ENCODE measurements around the gene VASH1. TPM values are rescaled to one million over a fixed set of nuclear protein-coding genes. Genes with fewer than 3 reads are reported as not detected.

The VASH1 gene
- total RNA-seq, 1 experiment from 2014 or later = 1.0 TPM

DNA sequence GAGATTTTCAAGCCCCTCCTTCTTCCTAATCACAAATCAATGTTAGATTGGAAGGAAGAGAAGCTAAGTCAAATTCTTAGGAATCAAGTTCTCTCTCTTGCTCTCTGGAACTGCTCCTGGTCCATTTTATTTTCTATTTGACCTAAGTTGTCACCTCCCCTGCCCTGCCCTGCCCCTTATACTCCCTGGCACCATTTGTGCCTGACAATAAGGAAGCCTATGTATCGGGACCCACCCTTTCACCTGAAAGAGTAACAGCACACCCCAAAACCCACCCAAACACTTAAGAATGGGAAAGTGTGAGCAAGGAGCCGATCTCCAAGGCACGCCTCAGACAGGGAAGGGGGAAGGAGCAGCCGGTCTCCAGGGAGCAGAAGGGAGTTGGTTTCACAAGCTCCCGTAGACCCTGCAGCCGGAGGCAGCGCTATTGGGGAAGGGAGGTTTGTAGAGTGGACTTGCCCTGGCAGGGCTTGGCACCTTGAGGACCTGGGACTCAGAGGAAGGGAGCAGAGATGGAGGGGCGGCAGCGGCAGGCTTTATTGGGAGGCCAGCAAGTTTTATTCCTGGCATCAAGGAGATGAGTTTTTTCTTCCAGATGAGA is 66.5 kb downstream of the VASH1 start:
- DNase-seq (ENCODE audit: extremely low read depth, low read depth) = no peak

GRCh38 chr14:76828339-76829012 is 67.2 kb downstream of the VASH1 start:
- no peak for DNase-seq (ENCODE audit: extremely low read depth, low read depth)

- DNase-seq (ENCODE audit: extremely low read depth, low read depth) = no peak
Observed at GRCh38 chr14:76829013-76829365, 67.7 kb downstream of the VASH1 start.

DNA sequence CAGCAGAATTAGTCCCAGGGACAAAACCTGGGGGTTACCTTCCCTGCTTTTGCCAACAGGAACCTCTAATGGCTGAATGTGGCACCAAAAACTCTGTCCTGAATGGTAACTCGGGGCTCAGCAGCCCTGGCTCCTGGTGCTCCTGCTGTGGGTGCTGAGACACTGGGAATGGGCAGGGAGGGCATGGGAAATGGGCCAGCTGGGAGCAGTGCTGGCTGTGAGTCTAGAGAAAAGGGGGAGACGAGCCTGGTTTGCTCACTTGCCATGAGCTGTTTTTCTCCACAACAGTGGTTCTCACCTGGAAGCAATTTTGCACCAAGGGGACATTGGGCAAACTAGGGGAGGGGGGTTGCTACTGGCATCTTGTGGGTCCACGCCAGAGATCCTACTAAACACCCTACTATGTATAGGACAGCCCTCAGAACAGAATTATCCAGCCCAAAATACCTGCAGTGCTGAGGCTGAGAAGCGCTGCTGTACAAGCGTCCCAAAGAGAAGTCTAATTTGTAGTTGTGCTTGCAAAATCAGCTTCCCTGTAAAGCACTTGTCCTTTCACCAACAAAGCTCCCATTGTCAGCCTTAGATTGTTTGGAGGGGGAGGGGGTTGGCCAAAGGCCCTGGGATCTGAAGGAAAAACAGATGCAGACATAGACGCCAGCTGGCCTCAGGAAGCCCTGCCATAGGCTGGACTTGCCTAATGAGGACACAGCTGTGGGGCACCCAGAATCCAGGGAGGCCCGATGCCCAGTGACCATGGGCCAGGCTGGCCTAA is 68.6 kb downstream of the VASH1 start:
- no peak for DNase-seq (ENCODE audit: extremely low read depth, low read depth)

DNA sequence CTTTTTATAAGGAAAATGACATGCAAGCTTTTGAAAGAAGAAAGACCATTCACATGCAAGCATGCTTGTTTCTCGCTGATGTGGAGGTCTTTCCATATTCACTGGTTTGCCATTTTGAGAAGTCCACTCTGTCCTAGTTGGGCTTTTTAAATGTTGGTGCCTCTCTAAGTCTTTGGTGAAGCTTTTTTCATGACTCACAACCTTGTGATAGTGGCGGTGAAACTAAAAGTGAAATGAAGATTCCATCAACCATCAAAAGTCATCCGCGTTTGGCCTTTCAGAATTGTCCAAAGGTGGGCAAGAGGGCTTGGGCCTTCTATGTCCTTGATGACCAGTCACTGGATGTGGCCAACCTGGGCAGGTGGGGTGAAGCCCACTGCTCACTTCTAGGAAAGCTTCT is 69.3 kb downstream of the VASH1 start:
- DNase-seq (ENCODE audit: extremely low read depth, low read depth) = no peak

DNA sequence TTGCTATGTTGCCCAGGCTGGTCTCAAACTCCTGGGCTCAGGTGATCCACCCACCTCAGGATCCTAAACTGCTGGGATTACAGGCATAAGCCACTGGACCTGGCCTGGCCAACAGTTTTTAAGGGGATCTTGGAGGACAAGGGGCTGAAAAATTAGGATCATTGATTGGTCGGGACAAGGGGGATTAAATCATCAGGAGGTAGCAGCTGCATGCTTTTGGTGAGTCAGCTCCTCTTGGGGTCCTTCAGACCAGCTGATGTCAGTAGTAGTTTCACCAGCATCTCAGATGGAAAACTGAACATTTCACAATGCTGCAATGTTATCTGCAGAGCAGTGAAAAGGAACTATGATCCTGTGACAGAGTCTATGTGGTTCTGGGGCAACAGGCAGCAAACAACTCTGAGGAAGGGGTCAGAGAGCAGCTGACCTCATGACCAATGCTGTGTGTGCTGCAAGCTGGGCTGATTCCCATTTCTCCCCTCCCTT is 71.3 kb downstream of the VASH1 start:
- no peak for DNase-seq (ENCODE audit: extremely low read depth, low read depth)

Other genes with a start within 250 kb of the VASH1 start
- 13.5 and 14.8 TPM in 2 replicates for gene ANGEL1, start 51.4 kb downstream of the VASH1 start, total RNA-seq (2014; rRNA removed; shearing (Covaris generic))
- gene LRRC74A, start 64.9 kb downstream of the VASH1 start, total RNA-seq (2014; rRNA removed; shearing (Covaris generic)) = not detected in 2 replicates